ENCODE results near the gene TRIM59.

DNA sequence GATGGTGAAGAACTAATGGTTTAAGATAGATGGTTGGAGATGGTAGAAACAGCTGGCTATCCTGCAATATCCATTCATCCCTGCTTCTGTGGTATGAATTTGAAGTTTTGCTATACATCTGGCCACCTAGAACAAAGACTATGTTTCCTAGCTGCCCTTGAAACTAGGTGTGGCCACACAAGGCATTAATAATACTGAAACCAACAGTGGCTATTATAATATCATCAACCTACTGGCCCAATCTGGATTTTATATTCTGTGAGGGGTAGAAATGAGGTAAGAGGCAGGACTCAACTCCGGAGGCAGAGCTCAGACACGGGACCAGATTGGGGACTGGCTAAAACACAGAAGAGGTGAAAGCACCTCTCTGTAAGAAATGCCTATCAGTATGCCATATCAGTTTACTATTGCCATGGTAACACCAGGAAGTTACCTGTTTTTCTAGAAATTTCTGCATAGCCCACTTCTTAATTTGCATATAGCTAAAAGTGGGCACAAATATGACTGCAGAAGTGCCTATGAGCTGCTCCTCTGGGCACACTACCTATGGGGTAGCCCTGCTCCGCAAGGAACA, 58.9 kb downstream of the TRIM59 start:
- TF ChIP-seq, protein P1, sequence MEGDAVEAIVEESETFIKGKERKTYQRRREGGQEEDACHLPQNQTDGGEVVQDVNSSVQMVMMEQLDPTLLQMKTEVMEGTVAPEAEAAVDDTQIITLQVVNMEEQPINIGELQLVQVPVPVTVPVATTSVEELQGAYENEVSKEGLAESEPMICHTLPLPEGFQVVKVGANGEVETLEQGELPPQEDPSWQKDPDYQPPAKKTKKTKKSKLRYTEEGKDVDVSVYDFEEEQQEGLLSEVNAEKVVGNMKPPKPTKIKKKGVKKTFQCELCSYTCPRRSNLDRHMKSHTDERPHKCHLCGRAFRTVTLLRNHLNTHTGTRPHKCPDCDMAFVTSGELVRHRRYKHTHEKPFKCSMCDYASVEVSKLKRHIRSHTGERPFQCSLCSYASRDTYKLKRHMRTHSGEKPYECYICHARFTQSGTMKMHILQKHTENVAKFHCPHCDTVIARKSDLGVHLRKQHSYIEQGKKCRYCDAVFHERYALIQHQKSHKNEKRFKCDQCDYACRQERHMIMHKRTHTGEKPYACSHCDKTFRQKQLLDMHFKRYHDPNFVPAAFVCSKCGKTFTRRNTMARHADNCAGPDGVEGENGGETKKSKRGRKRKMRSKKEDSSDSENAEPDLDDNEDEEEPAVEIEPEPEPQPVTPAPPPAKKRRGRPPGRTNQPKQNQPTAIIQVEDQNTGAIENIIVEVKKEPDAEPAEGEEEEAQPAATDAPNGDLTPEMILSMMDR (IDR thresholded peaks at IDR 0.05), result no peak
- TF ChIP-seq POLR2A (IDR thresholded peaks at IDR 0.05), result no peak

All from thyroid gland (tissue), 4 donors.